ENCODE data around the gene ZBP1.

ZBP1 gene

GRCh38 chr20:57596358-57596757, 23.9 kb downstream of the ZBP1 start:
- no peak for DNase-seq

GRCh38 chr20:57595041-57596030, 24.9 kb downstream of the ZBP1 start:
- DNase-seq, result no peak

GRCh38 chr20:57594092-57594951, 25.9 kb downstream of the ZBP1 start:
- no peak for DNase-seq

GRCh38 chr20:57593134-57593886, 26.9 kb downstream of the ZBP1 start:
- no peak for DNase-seq

- DNase-seq, result no peak
Measured at GRCh38 chr20:57592263-57593092, 27.7 kb downstream of the ZBP1 start.

- no peak for DNase-seq
Measured at GRCh38 chr20:57591289-57592229, 28.7 kb downstream of the ZBP1 start.

GRCh38 chr20:57590485-57591288, 29.5 kb downstream of the ZBP1 start:
- DNase-seq, result no peak

GRCh38 chr20:57589728-57590484, 30.3 kb downstream of the ZBP1 start:
- no peak for DNase-seq

- no peak for DNase-seq
Measured at GRCh38 chr20:57589123-57589727, 31.0 kb downstream of the ZBP1 start.

GRCh38 chr20:57588596-57588995, 31.6 kb downstream of the ZBP1 start:
- DNase-seq, result no peak

- DNase-seq, result no peak
Measured at GRCh38 chr20:57587989-57588377, 32.2 kb downstream of the ZBP1 start.

- no peak for DNase-seq
Measured at GRCh38 chr20:57587278-57587988, 32.8 kb downstream of the ZBP1 start.

GRCh38 chr20:57586943-57587277, 33.3 kb downstream of the ZBP1 start:
- no peak for DNase-seq

- no peak for DNase-seq
Measured at GRCh38 chr20:57586370-57586793, 33.8 kb downstream of the ZBP1 start.

- no peak for DNase-seq
Measured at GRCh38 chr20:57585466-57586213, 34.6 kb downstream of the ZBP1 start.

GRCh38 chr20:57584768-57585461, 35.3 kb downstream of the ZBP1 start:
- no peak for DNase-seq
